ENCODE measurements around the gene PCSK5. TPM values are rescaled to one million over a fixed set of nuclear protein-coding genes. Genes with fewer than 3 reads are reported as not detected.
A peak's percentile ranks its signal among the peaks of the same experiment; 100 is the strongest.

The PCSK5 gene
- total RNA-seq: 10 to 100 TPM in 1 of 2 donors, 1 to 10 TPM in 1; 2.4 to 32.2 TPM

DNA sequence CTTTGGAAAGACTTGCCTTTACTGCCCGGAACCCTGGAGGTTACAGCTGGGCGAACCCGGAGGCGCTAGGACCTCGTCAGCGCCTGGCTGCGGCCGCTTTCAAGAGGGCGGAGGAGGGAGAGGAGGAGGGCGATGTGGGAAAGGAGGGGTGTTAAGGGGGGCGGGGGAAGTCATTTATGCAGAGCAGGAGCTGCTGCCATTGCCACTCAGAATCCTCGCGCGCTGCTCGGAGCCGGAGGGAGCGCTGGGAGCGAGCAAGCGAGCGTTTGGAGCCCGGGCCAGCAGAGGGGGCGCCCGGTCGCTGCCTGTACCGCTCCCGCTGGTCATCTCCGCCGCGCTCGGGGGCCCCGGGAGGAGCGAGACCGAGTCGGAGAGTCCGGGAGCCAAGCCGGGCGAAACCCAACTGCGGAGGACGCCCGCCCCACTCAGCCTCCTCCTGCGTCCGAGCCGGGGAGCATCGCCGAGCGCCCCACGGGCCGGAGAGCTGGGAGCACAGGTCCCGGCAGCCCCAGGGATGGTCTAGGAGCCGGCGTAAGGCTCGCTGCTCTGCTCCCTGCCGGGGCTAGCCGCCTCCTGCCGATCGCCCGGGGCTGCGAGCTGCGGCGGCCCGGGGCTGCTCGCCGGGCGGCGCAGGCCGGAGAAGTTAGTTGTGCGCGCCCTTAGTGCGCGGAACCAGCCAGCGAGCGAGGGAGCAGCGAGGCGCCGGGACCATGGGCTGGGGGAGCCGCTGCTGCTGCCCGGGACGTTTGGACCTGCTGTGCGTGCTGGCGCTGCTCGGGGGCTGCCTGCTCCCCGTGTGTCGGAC is at the start of gene PCSK5:
TSS of gene PCSK5 (plus strand) at position 202 of the 805 bp plus-strand sequence. CDS start at position 711, 509 bp downstream.
- Histone ChIP-seq H3K4me1 (replicated peaks) (no peaks in the 10 kb centered on the region), H3K9me3 (no peaks in the 10 kb centered on the region), H3K4me3 (peak within 1 kb of the TSS; percentile 66 to 68), H3K27ac (peak within 1 kb of the TSS; percentile 74 to 78), H3K36me3 (no peaks in the 10 kb centered on the region), H3K27me3 (replicated peaks; ENCODE audit: insufficient read depth) (no peaks in the 10 kb centered on the region)
- intact Hi-C loops (cut with DNase I): loop anchor here (5.0 to 10.0 kb wide), 6 partner anchors 144 to 504 kb away; partner anchors contain the start of gene RFK
- under 1% methylated on average over 43 of the region's 83 CpGs for WGBS
- peak; percentile 85 for DNase-seq (ENCODE audit: low spot score)
- TF ChIP-seq POLR2AphosphoS5 (IDR thresholded peaks at IDR 0.05): peak; percentile 65
- peak; percentile 90 for TF ChIP-seq POLR2A (IDR thresholded peaks at IDR 0.05)
- TF ChIP-seq, protein P1, sequence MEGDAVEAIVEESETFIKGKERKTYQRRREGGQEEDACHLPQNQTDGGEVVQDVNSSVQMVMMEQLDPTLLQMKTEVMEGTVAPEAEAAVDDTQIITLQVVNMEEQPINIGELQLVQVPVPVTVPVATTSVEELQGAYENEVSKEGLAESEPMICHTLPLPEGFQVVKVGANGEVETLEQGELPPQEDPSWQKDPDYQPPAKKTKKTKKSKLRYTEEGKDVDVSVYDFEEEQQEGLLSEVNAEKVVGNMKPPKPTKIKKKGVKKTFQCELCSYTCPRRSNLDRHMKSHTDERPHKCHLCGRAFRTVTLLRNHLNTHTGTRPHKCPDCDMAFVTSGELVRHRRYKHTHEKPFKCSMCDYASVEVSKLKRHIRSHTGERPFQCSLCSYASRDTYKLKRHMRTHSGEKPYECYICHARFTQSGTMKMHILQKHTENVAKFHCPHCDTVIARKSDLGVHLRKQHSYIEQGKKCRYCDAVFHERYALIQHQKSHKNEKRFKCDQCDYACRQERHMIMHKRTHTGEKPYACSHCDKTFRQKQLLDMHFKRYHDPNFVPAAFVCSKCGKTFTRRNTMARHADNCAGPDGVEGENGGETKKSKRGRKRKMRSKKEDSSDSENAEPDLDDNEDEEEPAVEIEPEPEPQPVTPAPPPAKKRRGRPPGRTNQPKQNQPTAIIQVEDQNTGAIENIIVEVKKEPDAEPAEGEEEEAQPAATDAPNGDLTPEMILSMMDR (IDR thresholded peaks at IDR 0.05): peak in 2 of 4 experiments; percentile 22 to 24

DNA sequence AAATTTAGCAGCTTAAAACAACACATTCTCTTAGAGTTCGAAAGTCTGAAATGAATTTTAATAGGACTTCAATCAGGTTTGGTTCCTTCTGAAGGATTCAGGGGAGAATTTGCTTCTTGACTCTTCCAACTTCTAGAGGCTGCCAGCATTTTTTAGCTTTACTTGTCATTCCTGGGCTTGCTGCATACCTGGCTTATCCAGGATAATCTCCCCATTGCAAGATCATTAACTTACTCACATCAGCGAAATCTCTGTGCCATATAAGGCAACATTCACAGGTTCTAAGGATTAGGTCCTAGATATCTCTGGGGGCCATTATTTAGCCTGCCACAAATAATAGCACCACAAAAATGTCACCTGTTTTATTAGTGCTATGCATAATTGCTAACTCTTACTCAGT is 46.2 kb upstream of the PCSK5 start:
- Histone ChIP-seq H3K4me3 (no peak overlapping the region), H3K9me3 (no peaks in the 10 kb centered on the region), H3K27ac (no peak overlapping the region), H3K27me3 (replicated peaks; ENCODE audit: insufficient read depth) (no peaks in the 10 kb centered on the region), H3K4me1 (replicated peaks) (no peaks in the 10 kb centered on the region), H3K36me3 (no peaks in the 10 kb centered on the region)
- intact Hi-C loops (cut with DNase I): no loop called here
- no peak for DNase-seq (ENCODE audit: low spot score)
- WGBS: 55% methylated on average over 2 of the region's 2 CpGs
- TF ChIP-seq, protein P1 (IDR thresholded peaks at IDR 0.05): no peak
- TF ChIP-seq POLR2A (IDR thresholded peaks at IDR 0.05): no peak
- no peak for TF ChIP-seq POLR2AphosphoS5 (IDR thresholded peaks at IDR 0.05)

DNA sequence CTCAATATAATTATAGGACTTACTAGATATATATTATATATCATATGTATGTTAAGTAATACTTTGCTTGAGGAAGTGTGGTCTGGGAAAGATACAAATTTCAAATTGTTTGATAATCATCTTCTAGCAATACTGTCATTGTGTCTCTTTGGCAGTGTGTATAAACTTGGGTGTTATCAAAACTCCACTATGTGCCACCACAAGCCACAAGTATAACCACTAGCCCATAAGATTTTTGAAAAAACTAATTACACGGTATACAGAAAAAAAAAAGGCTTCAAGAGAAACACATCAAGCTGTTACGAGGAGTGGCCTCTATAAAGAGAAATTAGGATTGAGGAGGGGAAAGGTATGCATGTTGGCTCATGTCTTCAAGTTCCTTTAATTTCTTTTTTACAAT is 44.7 kb upstream of the PCSK5 start:
- no peaks in the 10 kb centered on the region for H3K9me3 ChIP-seq
- H3K27ac ChIP-seq: no peak overlapping the region
- intact Hi-C loops (cut with DNase I): no loop called here
- no peaks in the 10 kb centered on the region for H3K4me1 ChIP-seq (replicated peaks)
- DNase-seq (ENCODE audit: low spot score): no peak
- TF ChIP-seq, protein P1 (IDR thresholded peaks at IDR 0.05): no peak
- H3K36me3 ChIP-seq: no peaks in the 10 kb centered on the region
- H3K4me3 ChIP-seq: no peak overlapping the region
- no peaks in the 10 kb centered on the region for H3K27me3 ChIP-seq (replicated peaks; ENCODE audit: insufficient read depth)
- WGBS: 62% methylated on average over 2 of the region's 2 CpGs

DNA sequence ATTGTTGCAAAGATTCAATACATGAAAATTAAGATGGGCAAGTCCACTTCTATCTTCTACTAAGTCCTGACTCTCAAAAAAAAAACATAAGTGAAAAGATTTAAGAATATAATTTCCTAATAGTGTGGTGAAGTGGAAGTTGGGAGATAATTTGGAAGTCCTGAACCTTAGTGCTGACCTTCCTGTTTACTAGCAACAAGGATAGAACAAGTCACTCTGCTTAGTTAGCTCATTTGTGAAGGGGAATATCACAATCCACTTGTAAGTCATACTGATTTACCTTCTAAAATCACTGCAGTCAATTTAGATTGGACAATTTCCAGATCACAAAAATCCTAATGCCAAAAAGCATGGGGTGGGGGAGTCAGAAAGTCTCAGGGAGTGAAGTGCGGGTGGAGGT is 43.4 kb upstream of the PCSK5 start:
- 88% methylated on average over 1 of the region's 1 CpG for WGBS

More for the DNA sequence above, 43.4 kb upstream of the PCSK5 start:
- H3K4me3 ChIP-seq: no peak overlapping the region
- no peaks in the 10 kb centered on the region for H3K4me1 ChIP-seq (replicated peaks)
- H3K9me3 ChIP-seq: no peaks in the 10 kb centered on the region
- intact Hi-C loops (cut with DNase I): no loop called here
- no peak for DNase-seq (ENCODE audit: low spot score)
- H3K27me3 ChIP-seq (replicated peaks; ENCODE audit: insufficient read depth): no peaks in the 10 kb centered on the region
- H3K36me3 ChIP-seq: no peaks in the 10 kb centered on the region
- no peak overlapping the region for H3K27ac ChIP-seq
- TF ChIP-seq, protein P1 (IDR thresholded peaks at IDR 0.05): no peak
- TF ChIP-seq POLR2A (IDR thresholded peaks at IDR 0.05) (no peak), POLR2AphosphoS5 (IDR thresholded peaks at IDR 0.05) (no peak)

All from prostate gland (tissue), 2 donors.